NCI-H446 (cell line): ENCODE data around the gene GSX1.
A peak's percentile ranks its signal among the peaks of the same experiment; 100 is the strongest.
"Not testable (repeated sequence)": the region's sequence is repeated elsewhere in the genome, so short reads cannot be mapped to it uniquely, and the experiment has no call there.

Source experiments
- DNase-seq, 2 experiments: peaks; one replicate each; lab custom pipeline; 2025; lab: John Stamatoyannopoulos, UW

GSX1 gene

GRCh38 chr13:27794921-27795717 is 2.8 kb downstream of the GSX1 start:
- DNase-seq = no peak

DNA sequence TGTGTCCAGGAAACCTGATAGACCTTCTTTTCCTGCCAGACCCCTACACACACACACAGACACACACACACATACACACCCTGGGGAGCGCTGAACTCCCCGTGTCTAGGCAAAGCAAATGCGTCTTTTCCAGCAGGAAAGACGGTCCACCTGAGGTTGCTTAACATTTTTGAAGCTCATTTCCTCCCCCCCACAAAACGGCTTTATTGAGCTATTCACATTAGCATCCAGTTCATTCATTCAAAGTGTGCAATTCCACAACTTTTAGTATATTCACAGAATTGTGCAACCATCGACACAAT is 3.4 kb downstream of the GSX1 start:
- DNase-seq = no peak

GRCh38 chr13:27796544-27797227 is 4.4 kb downstream of the GSX1 start:
- DNase-seq = no peak

GRCh38 chr13:27797228-27797624 is 4.9 kb downstream of the GSX1 start:
- DNase-seq = no peak

GRCh38 chr13:27806744-27807387 is 14.6 kb downstream of the GSX1 start:
- DNase-seq = no peak

GRCh38 chr13:27808851-27809550 is 16.7 kb downstream of the GSX1 start:
- DNase-seq = no peak

GRCh38 chr13:27810009-27810408 is 17.7 kb downstream of the GSX1 start:
- DNase-seq = no peak

GRCh38 chr13:27810461-27810860 is 18.2 kb downstream of the GSX1 start:
- no peak for DNase-seq

DNA sequence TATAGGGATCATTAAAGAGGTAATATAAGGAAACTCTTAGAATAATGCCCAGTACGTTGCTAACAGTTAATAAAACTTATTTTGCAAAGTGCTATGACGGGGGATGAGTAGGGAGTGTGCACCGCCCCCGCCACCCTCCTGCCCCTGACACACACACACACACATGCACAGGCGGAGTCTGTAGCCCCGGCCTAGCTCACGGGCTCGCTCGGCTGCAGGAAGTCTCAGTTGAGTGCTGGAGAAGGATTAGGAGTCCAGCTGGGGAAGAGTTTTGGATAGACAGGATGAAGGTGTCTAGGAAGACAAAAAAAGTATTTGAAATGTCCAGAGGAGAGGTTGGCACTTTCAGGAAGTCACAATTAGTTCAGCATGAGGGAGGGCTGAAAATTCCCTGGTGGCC is 21.5 kb downstream of the GSX1 start:
- DNase-seq = no peak

GRCh38 chr13:27817832-27818231 is 25.5 kb downstream of the GSX1 start:
- not testable (repeated sequence) for DNase-seq

GRCh38 chr13:27820524-27821482 is 28.5 kb downstream of the GSX1 start:
- DNase-seq = no peak

DNA sequence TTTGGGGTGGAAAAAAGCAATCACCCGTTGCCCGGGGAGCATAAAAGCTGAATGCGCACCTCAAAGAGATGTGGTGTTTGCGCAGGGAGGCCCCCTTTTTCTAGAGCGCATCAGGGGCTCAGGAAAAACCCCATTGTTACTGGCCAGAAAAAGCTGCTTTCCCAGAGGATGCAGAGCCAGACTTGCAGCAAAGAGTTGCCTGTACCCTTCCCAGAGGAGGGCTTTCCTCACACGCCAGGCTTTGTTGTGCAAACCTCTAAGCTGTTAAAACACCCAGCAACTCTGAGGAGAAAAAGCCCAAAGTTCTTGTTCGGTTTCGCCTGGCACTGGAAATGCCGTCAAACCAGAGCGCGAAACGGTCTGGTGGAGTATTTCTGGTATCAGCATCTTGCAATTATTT is 29.3 kb downstream of the GSX1 start:
- no peak for DNase-seq

DNA sequence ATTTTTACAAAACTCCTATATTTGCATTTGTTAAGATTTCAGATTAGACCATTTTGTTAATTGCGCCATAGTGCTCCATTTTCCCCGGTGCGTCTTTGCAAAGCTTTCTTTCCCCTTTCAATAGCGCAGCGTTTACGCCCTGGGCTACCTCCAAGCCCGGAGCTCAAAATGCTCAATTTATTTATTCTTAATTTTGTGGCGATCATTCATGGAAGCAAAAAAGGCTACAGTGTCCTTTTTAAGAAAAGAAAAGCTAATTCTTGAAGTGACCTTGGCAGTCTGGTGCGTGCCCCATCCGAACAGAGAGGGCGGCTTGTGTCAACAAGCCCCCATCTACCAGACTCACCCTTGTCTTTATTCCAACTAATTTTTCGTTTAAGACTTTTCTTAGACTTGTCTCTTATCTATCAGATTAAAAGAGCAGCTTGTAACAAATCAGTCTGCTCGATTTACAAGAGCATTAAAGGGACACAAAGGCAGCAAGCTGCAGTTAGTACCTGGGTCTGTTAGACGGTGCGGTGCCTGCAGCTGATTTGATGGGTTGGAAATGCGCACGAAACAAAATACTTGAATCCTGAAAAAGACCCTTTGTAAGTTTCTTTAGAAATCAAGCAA is 30.1 kb downstream of the GSX1 start:
- DNase-seq = no peak

DNA sequence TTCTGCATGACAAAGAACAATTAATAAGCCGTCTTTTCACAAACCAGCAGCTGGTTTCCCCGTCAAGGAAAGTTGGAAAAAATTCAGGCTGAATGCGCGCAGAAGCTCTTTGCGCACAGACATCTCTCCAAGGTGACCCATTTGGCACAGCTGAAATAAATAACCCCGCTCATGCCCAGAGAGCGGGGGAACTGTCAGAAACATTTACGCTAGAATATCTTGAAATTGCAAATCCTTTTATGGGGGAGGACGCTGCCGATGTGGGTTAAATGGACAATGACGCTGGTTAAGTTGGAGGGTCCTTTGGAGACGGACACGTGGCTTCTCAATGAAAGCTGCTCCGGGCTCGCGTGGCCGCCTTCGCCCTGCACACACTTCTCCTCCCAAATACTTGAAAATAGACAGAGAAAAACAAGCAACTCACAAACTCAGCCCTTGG is 30.6 kb downstream of the GSX1 start:
- DNase-seq = no peak

GRCh38 chr13:27824121-27824520 is 31.8 kb downstream of the GSX1 start:
- DNase-seq = no peak

DNA sequence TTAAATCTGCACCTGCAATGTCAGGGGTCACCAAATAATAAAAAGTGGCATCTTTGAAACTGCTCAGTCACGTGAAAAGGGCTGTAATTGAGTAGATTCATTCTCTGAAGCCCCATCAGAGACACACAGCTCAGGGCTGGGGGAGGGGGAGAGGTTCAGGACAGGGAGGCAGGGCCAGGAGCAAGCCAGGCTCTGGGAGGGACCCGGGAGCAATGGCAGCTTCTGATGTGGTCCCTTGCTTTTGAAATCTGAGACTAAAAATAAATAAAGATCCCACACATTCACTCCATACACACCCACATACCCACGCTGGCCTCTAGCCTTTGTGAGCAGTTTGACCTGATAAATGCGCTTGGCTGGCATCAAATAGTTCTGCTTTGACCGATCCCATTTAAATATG is 32.8 kb downstream of the GSX1 start:
- DNase-seq = no peak

- DNase-seq = peak; percentile 71 to 79
Observed at GRCh38 chr13:27826379-27827353, 34.4 kb downstream of the GSX1 start.

DNA sequence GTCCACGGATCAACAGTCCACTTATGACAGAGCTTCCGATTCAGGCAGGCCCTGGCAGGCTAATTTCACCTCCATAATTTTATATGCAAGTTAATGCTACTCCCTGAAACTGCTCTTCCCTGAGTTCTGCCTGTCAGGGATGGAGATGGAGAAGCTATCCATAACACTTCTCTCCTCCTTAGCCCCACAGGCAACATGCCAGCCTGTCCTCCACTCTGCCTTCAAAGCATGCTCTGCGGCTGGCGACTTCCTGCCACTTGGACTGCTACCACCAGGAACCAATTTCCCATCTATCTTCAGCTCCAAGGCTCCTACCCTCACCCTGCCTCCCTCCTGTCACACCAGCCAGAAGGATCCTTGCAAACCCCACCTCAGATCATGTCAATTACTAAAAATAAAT is 35.4 kb downstream of the GSX1 start:
- DNase-seq = no peak

- peak in 1 of 2 experiments; percentile 33 for DNase-seq
Observed at GRCh38 chr13:27830010-27830409, 37.7 kb downstream of the GSX1 start.

- no peak for DNase-seq
Observed at GRCh38 chr13:27833206-27833605, 40.9 kb downstream of the GSX1 start.
